HG03280 (cell line): Measurements from ENCODE around the gene MORF4L1.
"Not testable (repeated sequence)": the region's sequence is repeated elsewhere in the genome, so short reads cannot be mapped to it uniquely, and the experiment has no call there.

Experiments used
- ATAC-seq: cut with Tn5 transposase; IDR thresholded peaks from one replicate; pipeline ENCODE4 v1.9.1; 2021; ENCODE audit warnings: mild to moderate bottlenecking, moderate library complexity; ENCODE audit not compliant: unreplicated experiment

The MORF4L1 gene, protein sequence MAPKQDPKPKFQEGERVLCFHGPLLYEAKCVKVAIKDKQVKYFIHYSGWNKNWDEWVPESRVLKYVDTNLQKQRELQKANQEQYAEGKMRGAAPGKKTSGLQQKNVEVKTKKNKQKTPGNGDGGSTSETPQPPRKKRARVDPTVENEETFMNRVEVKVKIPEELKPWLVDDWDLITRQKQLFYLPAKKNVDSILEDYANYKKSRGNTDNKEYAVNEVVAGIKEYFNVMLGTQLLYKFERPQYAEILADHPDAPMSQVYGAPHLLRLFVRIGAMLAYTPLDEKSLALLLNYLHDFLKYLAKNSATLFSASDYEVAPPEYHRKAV

DNA sequence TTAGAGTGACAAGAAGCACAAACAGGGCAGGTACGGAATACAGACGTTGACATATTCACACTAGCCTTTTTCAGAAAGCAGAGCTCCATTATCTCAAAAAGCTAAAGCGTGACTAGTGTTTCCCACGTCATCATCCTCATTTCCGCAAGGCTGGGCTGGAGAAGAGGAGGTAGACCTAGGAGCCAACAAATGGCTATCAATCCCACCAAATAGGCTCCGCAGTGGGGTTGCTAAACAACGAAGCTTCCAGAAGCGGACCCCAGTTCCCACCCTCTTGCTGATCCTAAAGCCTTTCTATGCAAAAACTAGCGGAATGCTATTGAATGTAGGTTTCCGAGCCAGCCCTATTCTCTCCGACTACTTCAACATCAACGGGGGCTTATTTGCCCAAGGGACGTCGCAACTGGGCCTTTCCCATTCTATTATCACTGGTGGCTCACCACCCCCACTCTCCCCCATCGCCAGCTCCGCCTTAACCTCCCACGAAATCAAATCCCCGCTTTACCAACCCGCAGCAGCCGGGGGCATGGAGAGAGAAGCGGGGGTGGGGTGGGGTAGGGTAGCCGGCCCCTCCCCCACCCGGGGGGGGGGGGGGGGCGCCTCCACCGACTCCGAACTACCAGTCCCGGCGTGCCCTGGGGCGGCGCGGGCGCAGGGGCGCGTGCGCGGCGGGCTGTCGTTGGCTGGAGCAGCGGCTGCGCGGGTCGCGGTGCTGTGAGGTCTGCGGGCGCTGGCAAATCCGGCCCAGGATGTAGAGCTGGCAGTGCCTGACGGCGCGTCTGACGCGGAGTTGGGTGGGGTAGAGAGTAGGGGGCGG, at the start of gene MORF4L1:
Gene MORF4L1, plus strand, starts transcription at position 736 of the 817 bp plus-strand sequence. CDS start 128 bp downstream, outside the sequence.
- peak; percentile 76 for ATAC-seq

DNA sequence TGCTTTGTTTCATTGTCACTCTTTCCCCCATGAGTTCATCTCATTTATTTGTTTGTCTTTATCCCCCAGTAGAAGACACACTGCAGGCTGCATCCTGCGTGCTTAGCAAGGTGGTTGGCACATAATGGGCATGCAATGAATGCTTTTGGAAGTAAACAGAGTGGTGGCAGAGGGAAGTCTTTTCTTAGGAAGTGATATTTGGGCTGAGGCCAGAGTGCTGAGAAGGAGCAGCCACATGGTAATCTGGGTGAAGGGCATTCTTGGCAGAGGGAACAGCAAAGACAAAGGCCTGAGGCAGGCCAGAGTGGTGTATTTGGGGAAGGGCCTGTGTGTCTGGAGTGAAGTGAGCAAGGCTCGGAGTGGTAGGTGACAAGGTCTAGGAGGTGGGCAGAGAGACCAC, 43.8 kb upstream of the MORF4L1 start:
- no peak for ATAC-seq

DNA sequence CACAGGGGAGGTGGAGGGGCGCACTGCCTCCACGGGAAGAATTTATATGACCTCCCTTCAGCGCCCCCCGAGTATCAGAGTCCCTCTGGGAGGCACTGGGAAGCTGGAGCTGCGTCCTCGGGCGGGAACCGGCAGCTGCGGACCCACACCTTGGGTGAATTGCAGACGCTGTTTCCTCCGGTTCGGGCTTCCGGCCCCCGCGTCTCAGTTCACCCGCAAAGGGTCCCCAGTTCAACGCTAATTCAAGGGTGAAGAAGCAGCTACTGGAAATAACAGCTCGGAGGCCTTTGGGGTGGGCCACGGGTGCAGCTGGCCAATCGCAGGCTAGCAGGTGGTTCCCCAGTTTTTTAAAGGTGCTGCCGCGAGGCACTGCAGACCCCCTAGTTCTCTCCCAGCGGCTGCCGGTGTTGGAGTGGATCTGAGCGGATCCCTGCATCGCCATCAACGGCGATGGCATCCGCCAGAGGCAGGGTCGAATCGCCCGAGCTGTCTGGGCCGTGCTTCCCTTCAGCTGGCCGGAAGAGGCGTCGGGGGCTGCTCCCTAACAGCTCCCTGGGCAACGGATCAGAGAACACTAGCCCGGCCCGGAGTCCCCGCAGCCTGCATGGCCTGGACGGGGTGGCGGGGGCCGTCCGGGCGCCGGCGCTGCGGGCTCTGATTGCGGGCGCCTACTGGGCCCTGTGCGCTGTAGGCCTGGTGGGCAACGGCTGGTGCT, 42.0 kb upstream of the MORF4L1 start:
- no peak for ATAC-seq

DNA sequence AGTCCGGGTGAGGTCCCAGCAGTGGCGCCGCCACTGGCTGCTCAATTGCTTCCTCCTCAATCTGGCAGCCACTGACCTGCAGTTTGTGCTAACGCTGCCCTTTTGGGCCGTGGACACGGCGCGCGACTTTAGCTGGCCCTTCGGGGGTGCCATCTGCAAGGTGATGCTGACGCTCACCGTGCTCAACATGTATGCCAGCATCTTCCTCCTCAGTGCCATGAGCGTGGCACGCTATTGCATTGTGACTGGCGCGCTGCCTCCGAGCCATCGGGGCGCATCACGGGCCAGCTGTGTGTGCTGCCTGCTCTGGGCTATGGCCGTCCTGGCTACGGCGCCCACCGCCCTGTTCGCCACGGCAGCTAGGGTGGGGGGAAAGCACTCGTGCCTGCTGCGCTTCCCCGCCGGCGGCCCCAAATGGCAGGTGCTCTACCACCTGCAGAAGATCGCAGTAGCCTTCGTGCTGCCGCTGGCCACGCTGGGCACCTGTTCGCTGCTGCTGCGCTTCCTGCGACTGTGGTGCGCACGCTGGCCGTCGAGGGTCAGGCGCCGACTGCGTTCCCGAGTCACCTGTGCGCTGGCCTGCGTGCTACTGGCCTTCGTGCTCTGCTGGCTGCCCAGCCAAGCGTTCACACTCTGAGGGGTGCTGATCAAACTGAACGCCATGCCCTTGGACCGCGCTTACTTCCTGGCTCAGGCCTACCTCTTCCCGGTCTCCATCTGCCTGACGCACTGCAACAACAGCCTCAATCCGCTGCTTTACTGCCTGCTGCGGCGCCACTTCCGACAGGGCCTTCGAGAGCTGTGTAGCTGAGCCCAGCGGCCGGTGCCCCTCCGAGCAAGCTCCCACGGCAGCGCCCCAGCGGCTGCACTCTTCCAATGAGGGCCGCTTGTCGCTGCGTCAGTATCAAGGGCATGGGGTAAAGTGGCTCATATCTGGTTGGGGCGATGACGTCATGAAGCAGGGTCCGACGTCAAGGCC, 41.2 kb upstream of the MORF4L1 start:
- ATAC-seq: no peak

DNA sequence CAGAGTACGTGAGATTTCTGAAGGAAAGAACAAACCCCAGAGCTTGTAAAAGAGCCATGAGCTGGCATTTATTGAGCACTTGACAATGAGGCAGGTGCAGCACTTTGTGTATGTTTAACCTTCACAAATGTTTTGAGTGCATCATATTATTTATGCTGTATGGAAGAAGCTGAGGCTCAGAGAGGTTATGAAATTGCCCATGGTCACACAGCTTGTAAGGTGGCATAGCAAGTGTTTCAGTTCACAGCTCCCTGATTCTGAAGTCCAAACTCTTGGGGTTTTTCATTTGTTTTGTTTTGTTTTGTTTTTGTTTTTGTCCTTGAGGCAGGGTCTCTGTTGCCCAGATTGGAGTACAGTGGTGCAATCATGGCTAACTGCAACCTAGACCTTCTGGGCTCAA, 36.4 kb upstream of the MORF4L1 start:
- ATAC-seq: no peak

DNA sequence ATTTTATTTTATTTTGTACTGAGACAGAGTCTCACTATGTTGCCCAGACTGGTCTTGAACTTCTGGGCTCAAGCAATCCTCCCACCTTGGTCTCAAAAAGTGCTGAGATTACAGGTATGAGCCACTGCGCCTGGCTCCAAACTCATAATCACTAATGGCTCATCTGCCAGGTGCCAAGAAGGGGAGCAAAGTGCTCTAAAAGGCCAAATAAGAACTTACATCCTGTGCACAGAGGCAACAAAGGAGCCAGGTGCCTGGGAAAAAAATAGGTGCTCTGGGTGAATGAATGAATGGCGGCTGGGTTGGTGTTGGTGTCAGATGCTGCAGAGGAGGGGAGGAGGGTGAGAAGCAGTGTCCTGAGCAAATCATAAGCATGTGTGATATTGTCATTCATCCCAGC, 35.6 kb upstream of the MORF4L1 start:
- no peak for ATAC-seq

DNA sequence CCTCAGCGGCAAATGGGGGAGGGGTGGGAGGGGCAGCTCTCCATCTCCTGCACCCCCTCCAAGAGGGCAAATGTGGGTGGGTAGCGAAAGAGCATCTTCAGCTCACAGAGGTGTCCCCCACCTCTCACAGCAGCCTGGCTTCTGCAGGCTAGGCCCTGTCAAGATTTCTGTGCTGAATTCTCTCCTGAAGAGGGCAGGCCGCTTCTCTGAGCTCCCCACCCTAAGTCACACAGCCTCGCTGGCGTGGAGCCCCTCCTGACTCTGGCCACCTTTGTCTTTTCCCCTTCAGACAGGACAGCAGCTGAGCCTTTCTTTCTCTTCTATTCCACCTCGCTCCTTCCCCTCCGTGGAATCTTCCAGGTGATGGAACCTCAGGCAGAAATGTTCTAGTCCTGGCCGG, 35.1 kb upstream of the MORF4L1 start:
- ATAC-seq: no peak

DNA sequence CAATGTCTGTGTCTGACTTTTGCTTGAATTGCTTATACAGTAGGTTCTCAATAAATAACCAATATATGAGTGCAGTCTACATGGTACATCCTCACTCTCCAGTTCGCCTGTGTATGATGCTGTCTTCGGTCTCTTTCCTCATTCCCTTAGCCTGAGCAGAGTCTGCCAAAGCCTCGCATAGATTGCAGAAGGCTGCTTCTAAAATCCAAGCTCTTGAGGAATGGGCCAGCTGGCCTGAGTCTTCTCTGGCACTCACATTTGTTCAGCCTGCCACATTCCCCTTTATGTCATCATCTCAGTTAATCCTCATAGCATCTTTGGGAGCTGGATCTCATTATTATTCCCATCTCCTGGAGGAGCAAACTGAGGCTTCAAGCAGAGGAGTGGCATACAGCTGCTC, 34.2 kb upstream of the MORF4L1 start:
- no peak for ATAC-seq

DNA sequence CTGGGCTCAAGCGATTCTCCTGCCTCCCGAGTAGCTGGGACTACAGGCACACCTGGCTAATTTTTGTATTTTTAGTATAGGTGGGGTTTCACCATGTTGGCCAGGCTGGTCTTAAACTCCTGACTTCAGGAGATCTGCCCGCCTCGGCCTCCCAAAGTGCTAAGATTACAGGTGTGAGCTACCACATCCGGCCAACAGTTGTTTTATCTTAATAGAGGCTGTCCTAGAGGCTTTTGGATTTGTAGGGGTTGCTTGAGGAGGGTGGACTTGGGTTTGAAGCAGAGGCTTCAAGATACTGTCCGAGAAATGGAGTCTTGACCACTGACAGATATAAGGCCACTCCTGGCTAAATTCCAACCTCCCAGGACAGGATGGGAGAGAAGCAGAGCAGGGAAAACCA, 33.5 kb upstream of the MORF4L1 start:
- ATAC-seq: not testable (repeated sequence)

DNA sequence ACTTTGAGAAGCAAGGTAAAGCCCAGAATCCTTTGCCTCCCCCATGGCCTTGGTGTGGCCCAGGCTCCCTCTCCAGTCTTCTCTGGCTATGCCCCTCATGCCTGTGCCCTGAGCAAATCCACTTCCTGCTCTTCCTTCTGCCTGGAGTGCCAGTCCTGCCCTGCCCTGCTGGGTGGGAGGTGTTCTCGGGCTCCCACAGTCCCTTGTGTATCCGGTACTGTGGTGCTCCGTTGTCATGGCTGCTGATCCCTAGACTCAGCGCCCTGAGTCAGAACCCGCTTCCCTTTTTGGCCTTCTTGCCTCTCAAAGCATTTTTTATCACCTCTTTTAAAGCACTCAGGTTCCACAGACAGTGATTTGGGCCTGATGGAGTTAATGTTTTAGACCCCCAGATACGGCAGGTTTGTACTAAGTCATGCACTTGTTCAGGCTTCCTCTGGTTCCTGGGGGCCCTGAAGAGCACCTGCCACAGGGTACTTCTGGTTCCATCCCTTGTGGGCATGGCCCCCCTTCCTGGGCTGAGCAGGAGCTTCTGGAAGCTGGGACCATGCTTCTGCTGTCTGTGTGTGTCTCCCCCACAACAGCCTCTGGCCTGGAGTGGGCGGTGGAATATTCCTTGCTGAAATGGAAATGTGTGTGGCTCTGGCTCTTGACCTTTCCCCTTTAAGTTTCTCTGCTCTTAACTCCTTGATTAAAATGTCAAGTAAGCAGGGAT, 31.9 kb upstream of the MORF4L1 start:
- peak; percentile 65 for ATAC-seq

DNA sequence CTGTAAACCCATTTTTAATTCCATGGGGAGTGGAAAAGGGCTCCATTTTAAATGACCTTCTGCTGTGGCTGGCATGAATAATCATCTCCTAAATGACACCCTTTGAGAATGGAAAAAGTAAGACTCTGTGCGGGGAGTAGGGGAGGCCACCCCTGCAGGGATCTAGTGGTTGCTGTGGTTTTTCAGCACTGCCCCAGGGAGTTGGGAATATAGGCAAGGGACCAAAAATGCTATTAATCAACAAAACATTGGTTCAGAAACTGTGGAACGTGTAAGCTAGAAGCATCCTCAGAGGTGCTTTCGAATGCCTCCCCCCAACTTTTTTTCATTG, 31.3 kb upstream of the MORF4L1 start:
- no peak for ATAC-seq

DNA sequence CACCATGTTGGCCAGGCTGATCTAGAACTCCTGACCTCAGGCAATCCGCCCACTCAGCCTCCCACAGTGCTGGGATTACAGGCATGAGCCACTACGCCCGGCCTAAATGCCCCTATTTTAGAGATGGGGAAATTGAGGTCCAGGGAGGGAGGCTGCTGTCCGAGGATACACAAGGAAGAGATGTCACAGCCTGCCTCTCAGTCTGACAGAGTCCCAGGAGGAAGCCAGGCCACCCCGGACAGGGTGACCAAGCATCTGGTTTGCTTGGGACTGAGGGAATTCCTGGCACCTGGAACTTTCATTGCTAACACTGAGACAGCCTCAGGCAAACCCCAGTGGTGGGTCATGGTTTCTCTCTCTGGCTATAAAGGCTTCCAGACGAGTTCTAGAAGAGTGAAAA, 30.8 kb upstream of the MORF4L1 start:
- ATAC-seq: no peak

DNA sequence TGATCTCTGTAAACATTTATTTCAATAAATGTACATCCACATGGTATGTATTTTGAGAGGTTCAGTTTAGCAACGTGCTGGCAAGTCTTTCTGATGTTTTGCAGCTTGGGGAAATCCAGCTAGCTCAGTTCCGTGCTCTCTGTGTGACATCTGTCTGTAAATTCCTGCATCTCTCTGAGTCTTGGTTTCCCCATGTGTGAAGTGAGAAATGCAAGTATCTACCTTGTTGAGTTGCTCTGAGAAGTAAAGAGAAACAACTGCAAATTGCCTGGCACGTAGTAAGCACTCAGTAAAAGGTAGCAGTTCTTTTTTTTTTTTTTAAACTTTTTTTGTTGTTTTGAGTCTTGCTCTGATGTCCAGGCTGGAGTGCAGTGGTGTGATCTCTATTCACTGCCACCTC, 30.2 kb upstream of the MORF4L1 start:
- ATAC-seq: no peak

DNA sequence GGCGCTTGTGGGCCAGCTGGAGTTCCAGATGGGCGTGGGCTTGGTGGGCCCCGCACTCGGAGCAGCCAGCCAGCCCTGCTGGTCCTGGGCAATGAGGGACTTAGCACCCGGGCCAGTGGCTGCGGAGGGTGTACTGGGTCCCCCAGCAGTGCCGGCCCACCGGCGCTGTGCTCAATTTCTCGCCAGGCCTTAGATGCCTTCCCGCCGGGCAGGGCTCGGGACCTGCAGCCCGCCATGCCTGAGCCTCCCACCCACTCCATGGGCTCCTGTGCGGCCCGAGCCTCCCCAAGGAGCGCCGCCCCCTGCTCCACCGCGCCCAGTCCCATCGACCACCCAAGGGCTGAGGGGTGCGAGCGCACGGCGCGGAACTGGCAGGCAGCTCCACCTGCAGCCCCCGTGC, 25.8 kb upstream of the MORF4L1 start:
- not testable (repeated sequence) for ATAC-seq

DNA sequence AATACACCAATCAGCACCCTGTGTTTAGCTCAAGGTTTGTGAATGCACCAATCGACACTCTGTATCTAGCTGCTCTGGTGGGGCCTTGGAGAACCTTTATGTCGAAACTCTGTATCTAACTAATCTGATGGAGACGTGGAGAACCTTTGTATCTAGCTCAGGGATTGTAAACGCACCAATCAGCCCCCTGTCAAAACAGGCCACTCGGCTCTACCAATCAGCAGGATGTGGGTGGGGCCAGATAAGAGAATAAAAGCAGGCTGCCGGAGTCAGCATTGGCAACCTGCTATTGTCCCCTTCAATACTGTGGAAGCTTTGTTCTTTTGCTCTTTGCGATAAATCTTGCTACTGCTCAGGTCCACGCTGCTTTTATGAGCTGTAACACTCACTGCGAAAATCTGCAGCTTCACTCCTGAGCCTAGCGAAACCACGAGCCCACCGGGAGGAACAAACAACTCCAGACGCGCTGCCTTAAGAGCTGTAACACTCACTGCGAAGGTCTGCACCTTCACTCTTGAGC, 25.2 kb upstream of the MORF4L1 start:
- not testable (repeated sequence) for ATAC-seq

DNA sequence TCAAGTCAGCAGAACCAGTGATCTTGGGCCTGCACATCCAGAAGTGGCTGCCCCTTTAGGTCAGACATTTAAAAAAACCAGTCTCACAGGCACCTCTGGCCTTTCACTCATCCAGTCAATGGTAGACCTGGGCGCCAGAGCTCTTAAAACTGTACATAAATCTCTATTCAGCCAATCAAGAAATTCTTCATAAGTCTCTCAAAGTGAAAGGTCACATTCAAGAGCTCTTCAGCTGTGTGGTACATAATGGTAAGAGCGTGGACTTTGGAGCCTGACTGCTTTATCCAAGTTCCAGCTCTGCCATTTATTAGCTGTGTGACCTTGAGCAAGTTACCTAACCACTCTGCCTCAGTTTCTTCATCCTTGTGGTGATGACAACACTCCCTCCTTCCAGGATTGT, 22.3 kb upstream of the MORF4L1 start:
- ATAC-seq: no peak

DNA sequence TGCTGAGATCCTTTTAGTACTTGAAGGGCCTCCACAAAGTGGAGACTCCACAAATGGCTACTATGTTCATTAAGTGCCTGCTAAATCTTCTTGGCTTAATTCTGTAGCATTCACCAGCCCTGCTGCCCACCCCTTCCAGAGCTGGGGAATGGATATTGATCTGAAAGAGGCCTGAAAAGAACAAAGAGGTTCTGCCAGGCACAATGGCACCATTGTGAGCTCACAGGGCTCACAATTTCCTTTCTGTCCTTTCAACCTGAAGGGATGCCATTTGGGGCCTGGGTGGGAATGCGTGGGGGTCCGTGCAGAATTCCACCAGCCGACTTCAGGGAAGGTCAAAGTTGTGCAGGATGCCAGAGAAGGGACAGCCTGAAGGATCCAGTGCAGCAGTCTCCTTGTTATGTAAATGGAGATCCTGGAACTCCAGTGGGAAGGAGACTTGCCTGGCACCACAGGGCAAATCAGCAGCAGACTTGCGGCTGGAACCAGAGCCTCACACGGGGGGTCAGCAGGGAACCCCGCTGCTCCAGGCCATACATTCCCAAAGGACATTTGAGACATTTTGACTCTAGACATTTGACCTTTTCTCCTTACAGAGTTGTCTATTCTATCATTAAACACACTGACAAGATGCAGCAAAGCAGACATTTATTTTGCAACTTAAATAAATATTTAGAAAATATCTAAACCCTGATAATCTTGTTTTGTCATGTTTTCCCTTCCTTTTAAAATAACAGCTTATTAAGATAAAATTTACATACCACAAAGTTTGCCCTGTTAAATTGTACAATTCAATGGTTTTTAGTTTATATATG, 21.5 kb upstream of the MORF4L1 start:
- no peak for ATAC-seq

DNA sequence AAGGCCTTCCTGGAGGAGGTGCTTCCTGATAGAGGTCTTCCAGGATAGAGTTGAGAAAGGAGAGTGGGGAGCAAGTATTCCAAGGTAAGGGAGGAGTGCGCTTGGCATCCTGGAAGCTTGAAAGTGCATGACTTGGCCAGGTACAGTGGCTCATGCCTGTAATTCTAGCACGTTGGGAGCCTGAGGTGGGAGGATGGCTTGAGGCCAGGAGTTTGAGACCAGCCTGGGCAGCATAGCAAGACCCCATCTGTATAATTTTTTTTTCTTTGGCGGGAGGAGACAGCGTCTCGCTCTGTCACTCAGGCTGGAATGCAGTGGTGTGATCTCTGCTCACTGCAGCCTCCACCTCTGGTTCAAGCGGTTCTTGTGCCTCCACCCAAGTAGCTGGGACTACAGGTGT, 19.2 kb upstream of the MORF4L1 start:
- no peak for ATAC-seq

DNA sequence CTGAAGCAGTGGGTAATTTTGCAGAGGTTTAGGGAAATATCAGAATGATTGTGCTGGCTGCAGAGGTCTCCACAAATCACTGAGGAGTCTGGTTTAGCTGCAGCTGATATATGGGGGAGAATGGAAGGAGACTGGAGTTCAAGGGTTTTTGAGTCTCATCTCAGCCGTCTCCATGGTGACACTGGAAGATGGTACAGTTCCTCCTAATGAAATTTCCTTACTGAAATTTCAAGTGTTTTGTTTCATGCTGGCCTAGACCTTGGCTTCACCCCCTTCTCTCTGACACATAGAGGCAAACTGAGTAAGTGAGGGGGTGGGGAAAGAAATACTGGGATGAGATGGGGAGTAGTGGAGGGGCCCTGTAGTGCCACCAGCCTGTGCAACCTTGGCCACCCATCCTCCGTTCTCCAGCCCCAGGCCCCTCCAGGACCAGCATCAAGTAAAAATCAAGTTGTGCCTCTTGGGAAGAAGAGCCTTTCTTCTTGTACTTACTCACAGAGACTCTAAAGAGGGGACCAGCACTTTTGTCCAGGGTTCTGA, 17.8 kb upstream of the MORF4L1 start:
- ATAC-seq: no peak
